Vagina (tissue), 2 donors: ENCODE measurements around the gene DNMT3L.

Source experiments
- CTCF ChIP-seq, 3 experiments: fragments of 450-650 bp in 2 of 3; fragments of 200-600 bp in 1 of 3; sonication (generic) in 1 of 3; IDR thresholded peaks; one replicate each; pipeline ENCODE4 v1.5.1; 2017 to 2019; ENCODE audit warnings: antibody characterized with exemption in 3 of 3, mild to moderate bottlenecking in 2 of 3, moderate library complexity in 2 of 3
- POLR2A ChIP-seq, 2 donors: fragments of 450-650 bp; IDR thresholded peaks; one replicate each; pipeline ENCODE4 v1.6.1; 2017; ENCODE audit warnings: antibody characterized with exemption in 2 of 2, mild to moderate bottlenecking in 2 of 2, moderate library complexity in 2 of 2

GRCh38 chr21:44290327-44291077, 28.8 kb upstream of the DNMT3L start:
- no peak for TF ChIP-seq POLR2A (IDR thresholded peaks at IDR 0.05)
- no peak for TF ChIP-seq CTCF (IDR thresholded peaks at IDR 0.05)
